Neural cell (in vitro differentiated cells): Measurements from ENCODE around the gene CCDC175. TPM values are rescaled to one million over a fixed set of nuclear protein-coding genes. Genes with fewer than 3 reads are reported as not detected.

Experiments
- H2AFZ ChIP-seq: fragments of 200-600, 300-800 bp; sonication (generic), shearing (Covaris generic); 2 replicates; pipeline ENCODE4 v1.6.0; 2014; ENCODE audit warnings: low read depth, mild to moderate bottlenecking, antibody characterized with exemption, low read length, moderate library complexity
- H3F3A ChIP-seq: fragments of 200-600 bp; shearing (Covaris generic); 2 replicates; pipeline ENCODE4 v1.6.1; 2016; ENCODE audit warnings: mild to moderate bottlenecking, moderate library complexity, mixed read lengths, antibody characterized with exemption, low read length; ENCODE audit not compliant: insufficient read depth, poor library complexity, severe bottlenecking
- H3K27ac ChIP-seq: fragments of 200-600, 300-800 bp; sonication (generic), shearing (Covaris generic); 2 replicates; pipeline ENCODE4 v1.5.1; 2014; ENCODE audit warnings: mild to moderate bottlenecking, low read length, moderate library complexity
- H3K27me3 ChIP-seq: fragments of 300-800, 200-600 bp; sonication (generic), shearing (Covaris generic); 2 replicates; pipeline ENCODE4 v1.6.0; 2014; ENCODE audit warnings: mild to moderate bottlenecking, low read depth, low read length, moderate library complexity; ENCODE audit not compliant: insufficient read depth
- H3K36me3 ChIP-seq: fragments of 300-800, 200-600 bp; sonication (generic), shearing (Covaris generic); 2 replicates; pipeline ENCODE4 v1.5.1; 2014; ENCODE audit warnings: mild to moderate bottlenecking, antibody characterized with exemption, low read length, moderate library complexity; ENCODE audit not compliant: insufficient read depth
- H3K4me2 ChIP-seq: fragments of 300-800, 200-600 bp; sonication (generic), shearing (Covaris generic); 2 replicates; pipeline ENCODE4 v1.6.0; 2014; ENCODE audit warnings: mild to moderate bottlenecking, low read length
- H3K4me3 ChIP-seq: fragments of 300-800, 200-600 bp; sonication (generic), shearing (Covaris generic); 2 replicates; pipeline ENCODE4 v1.5.1; 2014; ENCODE audit warnings: mild to moderate bottlenecking, low read length, moderate library complexity
- H3K79me2 ChIP-seq: fragments of 200-600 bp; shearing (Covaris generic); replicated peaks from 2 replicates; pipeline ENCODE4 v1.6.0; 2014; ENCODE audit warnings: mild to moderate bottlenecking, low read length, moderate library complexity; ENCODE audit not compliant: insufficient read depth
- H3K9ac ChIP-seq: fragments of 300-800, 200-600 bp; sonication (generic), shearing (Covaris generic); 2 replicates; pipeline ENCODE4 v1.6.1; 2016; ENCODE audit warnings: mild to moderate bottlenecking, low read length, mixed read lengths
- H3K9me2 ChIP-seq: fragments of 200-600 bp; shearing (Covaris generic); 2 replicates; pipeline ENCODE4 v1.6.1; 2016; ENCODE audit warnings: mild to moderate bottlenecking, low read length, mixed read lengths; ENCODE audit not compliant: insufficient read depth
- H3K9me3 ChIP-seq: fragments of 200-600, 300-800 bp; sonication (generic), shearing (Covaris generic); 2 replicates; pipeline ENCODE4 v1.6.1; 2016; ENCODE audit warnings: mild to moderate bottlenecking, mixed run types, low read length, moderate library complexity, mixed read lengths
- H4K20me1 ChIP-seq: fragments of 200-600 bp; shearing (Covaris generic); 2 replicates; pipeline ENCODE4 v1.6.1; 2016; ENCODE audit warnings: mild to moderate bottlenecking, mixed run types; ENCODE audit not compliant: insufficient read depth
- EP300 ChIP-seq: fragments of 450-650 bp; conservative IDR thresholded peaks from 2 replicates; pipeline ENCODE4 v1.6.1; 2014; ENCODE audit warnings: antibody characterized with exemption, mild to moderate bottlenecking, moderate library complexity; ENCODE audit not compliant: poor library complexity, severe bottlenecking
- EZH2 ChIP-seq: fragments of 200-600, 300-800 bp; shearing (Covaris generic), sonication (generic); IDR thresholded peaks from 2 replicates; pipeline ENCODE4 v1.6.1; 2014; ENCODE audit warnings: antibody characterized with exemption, low read length, borderline replicate concordance, mild to moderate bottlenecking; ENCODE audit not compliant: insufficient read depth, poor library complexity, severe bottlenecking
- MXI1 ChIP-seq: fragments of 450-650 bp; conservative IDR thresholded peaks from 2 replicates; pipeline ENCODE4 v1.6.1; 2014; ENCODE audit warnings: antibody characterized with exemption, mild to moderate bottlenecking; ENCODE audit not compliant: poor library complexity, severe bottlenecking
- POLR2AphosphoS5 ChIP-seq: IDR thresholded peaks from 2 replicates; pipeline ENCODE4 v1.6.1; 2012
- RAD21 ChIP-seq: fragments of 450-650 bp; conservative IDR thresholded peaks from 2 replicates; pipeline ENCODE4 v1.6.1; 2014; ENCODE audit warnings: antibody characterized with exemption, mild to moderate bottlenecking, moderate library complexity
- SMC3 ChIP-seq: fragments of 450-650 bp; conservative IDR thresholded peaks from 2 replicates; pipeline ENCODE4 v1.6.1; 2014; ENCODE audit warnings: antibody characterized with exemption, mild to moderate bottlenecking, moderate library complexity; ENCODE audit not compliant: poor library complexity
- TAF1 ChIP-seq: IDR thresholded peaks from 2 replicates; pipeline ENCODE4 v1.6.1; 2012; ENCODE audit warnings: low read depth
- polyA plus RNA-seq: library from polyadenylated mRNA; depleted of rRNA; stranded (reverse); fragments of >200 nt; gene quantifications from 2 replicates; pipeline ENCODE4 v1.2.3, GENCODE V29; 2014
- TF ChIP-seq, protein P1 (sequence below): fragments of 450-650 bp; IDR thresholded peaks from 2 replicates; pipeline ENCODE4 v1.5.1; 2014; ENCODE audit warnings: antibody characterized with exemption, mild to moderate bottlenecking, moderate library complexity; ENCODE audit not compliant: poor library complexity, severe bottlenecking
- TF ChIP-seq, protein P2 (sequence below): IDR thresholded peaks from 2 replicates; pipeline ENCODE4 v1.6.1; 2012; ENCODE audit warnings: borderline replicate concordance

Gene CCDC175
- polyA plus RNA-seq, 1 donor from 2014 or later: 0.11 TPM

DNA sequence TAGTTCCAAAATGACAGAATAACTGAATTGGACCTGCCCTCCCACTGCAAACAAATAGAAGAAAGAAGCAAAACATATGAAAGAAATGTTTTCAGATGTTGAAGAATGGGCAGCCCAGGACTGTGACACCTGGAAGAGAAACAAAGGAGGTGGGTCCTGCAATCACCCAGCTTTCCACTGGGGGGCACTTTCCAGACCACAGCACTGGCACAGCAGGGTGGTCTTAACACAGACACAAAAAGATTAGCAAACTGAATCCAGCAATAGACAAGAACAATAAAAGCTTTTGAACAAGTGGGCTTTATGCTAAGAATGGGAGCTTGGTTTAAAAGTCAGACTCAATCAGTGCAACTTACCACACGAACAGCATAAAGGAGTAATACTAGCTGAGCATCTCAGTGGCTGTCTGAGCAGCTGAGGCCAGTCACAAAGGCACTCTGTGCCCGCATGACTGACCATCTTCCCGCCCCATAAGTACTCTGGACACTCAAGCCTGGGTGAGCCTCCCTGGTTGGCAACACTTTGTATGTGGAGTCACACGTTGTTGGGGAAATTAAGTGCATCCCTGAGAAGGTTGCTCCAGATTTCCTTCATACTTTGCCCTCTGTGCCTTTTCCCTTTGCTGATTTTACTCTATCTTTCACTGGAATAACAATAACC, 64.6 kb downstream of the CCDC175 start:
- no peak overlapping the region for H2AFZ ChIP-seq
- H3K4me2 ChIP-seq: no peak overlapping the region
- H3K79me2 ChIP-seq: no peaks in the 10 kb centered on the region

DNA sequence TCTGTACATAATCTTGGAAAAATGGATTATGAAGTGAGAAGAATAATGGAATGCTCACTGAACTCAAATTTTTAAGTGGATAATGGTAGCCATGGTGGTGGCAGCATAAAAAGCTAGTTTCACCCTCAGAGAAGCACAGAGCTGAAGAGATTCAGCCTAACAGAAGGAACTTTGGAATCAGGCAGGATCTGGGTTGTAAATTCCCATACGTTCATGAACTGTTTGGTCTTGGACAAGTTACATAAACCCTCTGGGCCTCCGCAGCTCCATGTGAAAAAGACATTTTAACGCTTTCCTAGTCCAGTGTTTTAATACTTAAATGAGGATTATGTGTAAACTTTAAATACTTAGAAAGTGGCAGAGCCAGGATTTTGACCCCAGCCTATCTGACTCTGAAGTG, 65.6 kb downstream of the CCDC175 start:
- H3K9ac ChIP-seq: no peak overlapping the region
- no peaks in the 10 kb centered on the region for H3K9me3 ChIP-seq
- H3K4me3 ChIP-seq: no peak overlapping the region
- H3K27ac ChIP-seq: no peak overlapping the region
- TF ChIP-seq EP300: no peak
- TF ChIP-seq MXI1: no peak
- no peak for TF ChIP-seq POLR2AphosphoS5
- TF ChIP-seq TAF1: no peak
- no peak for TF ChIP-seq RAD21
- TF ChIP-seq SMC3: no peak
- TF ChIP-seq EZH2: no peak
- TF ChIP-seq, protein P1, sequence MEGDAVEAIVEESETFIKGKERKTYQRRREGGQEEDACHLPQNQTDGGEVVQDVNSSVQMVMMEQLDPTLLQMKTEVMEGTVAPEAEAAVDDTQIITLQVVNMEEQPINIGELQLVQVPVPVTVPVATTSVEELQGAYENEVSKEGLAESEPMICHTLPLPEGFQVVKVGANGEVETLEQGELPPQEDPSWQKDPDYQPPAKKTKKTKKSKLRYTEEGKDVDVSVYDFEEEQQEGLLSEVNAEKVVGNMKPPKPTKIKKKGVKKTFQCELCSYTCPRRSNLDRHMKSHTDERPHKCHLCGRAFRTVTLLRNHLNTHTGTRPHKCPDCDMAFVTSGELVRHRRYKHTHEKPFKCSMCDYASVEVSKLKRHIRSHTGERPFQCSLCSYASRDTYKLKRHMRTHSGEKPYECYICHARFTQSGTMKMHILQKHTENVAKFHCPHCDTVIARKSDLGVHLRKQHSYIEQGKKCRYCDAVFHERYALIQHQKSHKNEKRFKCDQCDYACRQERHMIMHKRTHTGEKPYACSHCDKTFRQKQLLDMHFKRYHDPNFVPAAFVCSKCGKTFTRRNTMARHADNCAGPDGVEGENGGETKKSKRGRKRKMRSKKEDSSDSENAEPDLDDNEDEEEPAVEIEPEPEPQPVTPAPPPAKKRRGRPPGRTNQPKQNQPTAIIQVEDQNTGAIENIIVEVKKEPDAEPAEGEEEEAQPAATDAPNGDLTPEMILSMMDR: no peak
- TF ChIP-seq, protein P2, sequence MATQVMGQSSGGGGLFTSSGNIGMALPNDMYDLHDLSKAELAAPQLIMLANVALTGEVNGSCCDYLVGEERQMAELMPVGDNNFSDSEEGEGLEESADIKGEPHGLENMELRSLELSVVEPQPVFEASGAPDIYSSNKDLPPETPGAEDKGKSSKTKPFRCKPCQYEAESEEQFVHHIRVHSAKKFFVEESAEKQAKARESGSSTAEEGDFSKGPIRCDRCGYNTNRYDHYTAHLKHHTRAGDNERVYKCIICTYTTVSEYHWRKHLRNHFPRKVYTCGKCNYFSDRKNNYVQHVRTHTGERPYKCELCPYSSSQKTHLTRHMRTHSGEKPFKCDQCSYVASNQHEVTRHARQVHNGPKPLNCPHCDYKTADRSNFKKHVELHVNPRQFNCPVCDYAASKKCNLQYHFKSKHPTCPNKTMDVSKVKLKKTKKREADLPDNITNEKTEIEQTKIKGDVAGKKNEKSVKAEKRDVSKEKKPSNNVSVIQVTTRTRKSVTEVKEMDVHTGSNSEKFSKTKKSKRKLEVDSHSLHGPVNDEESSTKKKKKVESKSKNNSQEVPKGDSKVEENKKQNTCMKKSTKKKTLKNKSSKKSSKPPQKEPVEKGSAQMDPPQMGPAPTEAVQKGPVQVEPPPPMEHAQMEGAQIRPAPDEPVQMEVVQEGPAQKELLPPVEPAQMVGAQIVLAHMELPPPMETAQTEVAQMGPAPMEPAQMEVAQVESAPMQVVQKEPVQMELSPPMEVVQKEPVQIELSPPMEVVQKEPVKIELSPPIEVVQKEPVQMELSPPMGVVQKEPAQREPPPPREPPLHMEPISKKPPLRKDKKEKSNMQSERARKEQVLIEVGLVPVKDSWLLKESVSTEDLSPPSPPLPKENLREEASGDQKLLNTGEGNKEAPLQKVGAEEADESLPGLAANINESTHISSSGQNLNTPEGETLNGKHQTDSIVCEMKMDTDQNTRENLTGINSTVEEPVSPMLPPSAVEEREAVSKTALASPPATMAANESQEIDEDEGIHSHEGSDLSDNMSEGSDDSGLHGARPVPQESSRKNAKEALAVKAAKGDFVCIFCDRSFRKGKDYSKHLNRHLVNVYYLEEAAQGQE: no peak
- no peaks in the 10 kb centered on the region for H3F3A ChIP-seq
- H3K36me3 ChIP-seq: no peaks in the 10 kb centered on the region
- no peaks in the 10 kb centered on the region for H3K79me2 ChIP-seq
- H4K20me1 ChIP-seq: no peaks in the 10 kb centered on the region
- no peaks in the 10 kb centered on the region for H3K27me3 ChIP-seq
- H3K4me2 ChIP-seq: no peak overlapping the region
- no peaks in the 10 kb centered on the region for H3K9me2 ChIP-seq
- H2AFZ ChIP-seq: no peak overlapping the region

More for the DNA sequence above, 64.6 kb downstream of the CCDC175 start:
- Histone ChIP-seq H3K9me3 (no peaks in the 10 kb centered on the region), H3K9ac (no peak overlapping the region), H3K36me3 (no peaks in the 10 kb centered on the region), H4K20me1 (no peaks in the 10 kb centered on the region), H3K9me2 (no peaks in the 10 kb centered on the region), H3K4me3 (no peak overlapping the region), H3K27me3 (no peaks in the 10 kb centered on the region), H3K27ac (no peak overlapping the region), H3F3A (no peaks in the 10 kb centered on the region)
- TF ChIP-seq RAD21 (peak; percentile 58), TAF1 (no peak), MXI1 (no peak), SMC3 (peak; percentile 72)
- TF ChIP-seq, protein P1: peak; percentile 72
- TF ChIP-seq, protein P2: no peak
